Mucosa of descending colon (tissue), 3 donors: ENCODE data around the gene FUT8. TPM values are rescaled to one million over a fixed set of nuclear protein-coding genes. Genes with fewer than 3 reads are reported as not detected.

Experiments used
- ATAC-seq: fragments of 200-7000 bp; cut with Tn5 transposase; one replicate; pipeline ENCODE4 v1.9.1; 2020; ENCODE audit warnings: mild to moderate bottlenecking, moderate library complexity
- DNase-seq, 3 donors: peaks; one replicate each; pipeline ENCODE4 v3.0.0-alpha.2; 2020
- H3K36me3 ChIP-seq: fragments of 200-600 bp; one replicate; pipeline ENCODE4 v1.8.0; 2021; ENCODE audit warnings: low read depth, mild to moderate bottlenecking
- H3K4me1 ChIP-seq: fragments of 200-600 bp; one replicate; pipeline ENCODE4 v1.8.0; 2021; ENCODE audit warnings: low read depth, mild to moderate bottlenecking
- H3K4me3 ChIP-seq: fragments of 200-600 bp; one replicate; pipeline ENCODE4 v1.8.0; 2021; ENCODE audit warnings: mild to moderate bottlenecking
- H3K9me3 ChIP-seq: fragments of 200-600 bp; one replicate; pipeline ENCODE4 v1.8.0; 2021; ENCODE audit warnings: mild to moderate bottlenecking
- CTCF ChIP-seq: fragments of 200-600 bp; IDR thresholded peaks from one replicate; pipeline ENCODE4 v1.8.0; 2022; ENCODE audit warnings: antibody characterized with exemption, mild to moderate bottlenecking
- intact Hi-C, 2 donors: fragments of 100-400 bp; cut with DNase I in 1 of 2; cut with micrococcal nuclease in 1 of 2; formaldehyde crosslinking; loops; one replicate each; pipeline versions ENCODE4 v1.11.0 to v1.11.1; 2022; cut with DNase I, micrococcal nuclease
- total RNA-seq, 3 donors: library from RNA; stranded (reverse); fragmentation: NEBNext Ultra II Directional in 2 of 3; extraction: Animal tissue kit (Norgen Biotek cat#: 25700) in 2 of 3; gene quantifications; one replicate each; pipeline versions ENCODE4 v1.2.1 to v1.2.4, GENCODE V29; 2021 to 2023
- donor health status: DM: no; HTN: no; CAD: no; lungs with moderate emphysema.
- donor health status: DM: no; HTN: no; CAD: no.
- donor health status: DM: no; HTN: yes; CAD: no.

The FUT8 gene
- total RNA-seq, 3 donors from 2014 or later: 24.7 to 38.1 (median 32.2) TPM

- no peak for ATAC-seq
- no peaks in the 10 kb centered on the region for H3K9me3 ChIP-seq
- H3K4me1 ChIP-seq: peaks cover 5% of the 10 kb centered on the region
- no peak for TF ChIP-seq CTCF
- H3K4me3 ChIP-seq: no peak overlapping the region
- intact Hi-C loops: no loop called here
- no peaks in the 10 kb centered on the region for H3K36me3 ChIP-seq
- DNase-seq: no peak
Observed at GRCh38 chr14:65476942-65477318, 64.4 kb downstream of the FUT8 start.

- Histone ChIP-seq H3K4me3 (no peak overlapping the region), H3K36me3 (no peaks in the 10 kb centered on the region), H3K9me3 (no peaks in the 10 kb centered on the region), H3K4me1 (peaks cover 5% of the 10 kb centered on the region)
- DNase-seq (no peak), ATAC-seq (no peak)
- no peak for TF ChIP-seq CTCF
- intact Hi-C loops: no loop called here
Observed at GRCh38 chr14:65478017-65478416, 65.5 kb downstream of the FUT8 start.

DNA sequence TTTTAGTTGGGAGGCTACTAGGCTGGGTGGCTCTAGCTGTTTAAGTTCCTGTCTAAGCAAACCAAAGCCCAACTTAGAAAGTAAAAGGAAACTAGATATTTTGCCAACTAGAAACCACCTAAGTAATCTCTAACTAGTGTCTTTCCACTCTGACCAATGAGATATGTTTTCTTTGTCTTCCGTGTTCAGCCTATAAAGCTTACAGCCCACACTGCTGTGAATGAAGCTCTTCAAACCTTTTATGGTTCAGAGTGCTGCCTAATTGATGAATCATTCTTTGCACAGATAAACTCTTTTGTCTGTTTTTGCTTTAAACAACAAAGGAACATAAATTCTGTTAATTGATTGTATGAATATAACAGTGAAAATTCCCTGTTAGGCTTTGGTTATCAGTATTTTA, 66.1 kb downstream of the FUT8 start:
- no peak for DNase-seq
- peak; percentile 97 for ATAC-seq
- H3K36me3 ChIP-seq: no peaks in the 10 kb centered on the region
- intact Hi-C loops: no loop called here
- peaks cover 5% of the 10 kb centered on the region for H3K4me1 ChIP-seq
- TF ChIP-seq CTCF: no peak
- H3K9me3 ChIP-seq: no peaks in the 10 kb centered on the region
- H3K4me3 ChIP-seq: no peak overlapping the region

- ATAC-seq (no peak), DNase-seq (no peak)
- no peak overlapping the region for H3K4me3 ChIP-seq
- TF ChIP-seq CTCF: no peak
- intact Hi-C loops: no loop called here
- H3K9me3 ChIP-seq: no peaks in the 10 kb centered on the region
- no peaks in the 10 kb centered on the region for H3K36me3 ChIP-seq
- H3K4me1 ChIP-seq: peaks cover 5% of the 10 kb centered on the region
Observed at GRCh38 chr14:65479386-65479785, 66.9 kb downstream of the FUT8 start.

- Histone ChIP-seq H3K9me3 (no peaks in the 10 kb centered on the region), H3K36me3 (no peaks in the 10 kb centered on the region), H3K4me3 (no peak overlapping the region), H3K4me1 (peaks cover 5% of the 10 kb centered on the region)
- ATAC-seq (no peak), DNase-seq (no peak)
- no peak for TF ChIP-seq CTCF
- intact Hi-C loops: no loop called here
Observed at GRCh38 chr14:65482757-65483438, 70.4 kb downstream of the FUT8 start.

GRCh38 chr14:65483647-65484046, 71.1 kb downstream of the FUT8 start:
- Histone ChIP-seq H3K9me3 (no peaks in the 10 kb centered on the region), H3K36me3 (no peaks in the 10 kb centered on the region), H3K4me3 (no peak overlapping the region), H3K4me1 (peaks cover 5% of the 10 kb centered on the region)
- no peak for ATAC-seq
- DNase-seq: no peak
- intact Hi-C loops: no loop called here
- no peak for TF ChIP-seq CTCF
